B cell (primary cell): ENCODE data around the gene IQCK. TPM values are rescaled to one million over a fixed set of nuclear protein-coding genes. Genes with fewer than 3 reads are reported as not detected.

Experiments used
- ATAC-seq: fragments of 200-7000 bp; cut with Tn5 transposase; one replicate; pipeline ENCODE4 v1.10.0; 2021; ENCODE audit warnings: low read depth, mild to moderate bottlenecking, moderate number of reproducible peaks, moderate library complexity
- CTCF ChIA-PET: fragments of 350-600 bp; sonication (Branson Sonifier 250); formaldehyde crosslinking; loops from one replicate; lab custom pipeline; 2021; ENCODE audit warnings: antibody characterized with exemption, inconsistent platforms; lab: Charles Lee
- POLR2A ChIA-PET: fragments of 350-600 bp; sonication (Branson Sonifier 250); formaldehyde crosslinking; loops from one replicate; lab custom pipeline; 2021; ENCODE audit warnings: antibody characterized with exemption; lab: Charles Lee
- DNase-seq: peaks from one replicate; pipeline ENCODE4 v3.0.0; 2013
- H2AFZ ChIP-seq: 2 replicates; pipeline ENCODE4 v1.6.1; 2012; ENCODE audit warnings: mild to moderate bottlenecking, low read depth, low read length; ENCODE audit not compliant: insufficient read depth, poor library complexity, severe bottlenecking
- H3K27ac ChIP-seq, 2 donors: 1 replicate in 1 of 2; 2 replicates in 1 of 2; pipeline ENCODE4 v1.5.1; 2012 to 2013; ENCODE audit warnings: low read length in 2 of 2, mild to moderate bottlenecking in 2 of 2, moderate library complexity in 1 of 2
- H3K27me3 ChIP-seq, 4 experiments: fragments of 200-600 bp in 1 of 4; sonication (generic) in 1 of 4; replicated peaks in 1 of 4; 1 replicate in 2 of 4; 2 replicates in 2 of 4; pipeline versions ENCODE4 v1.6.1 to v1.7.0; 2013 to 2016; ENCODE audit warnings: low read length in 3 of 4, mild to moderate bottlenecking in 2 of 4, mixed read lengths in 1 of 4, moderate library complexity in 1 of 4; ENCODE audit not compliant: insufficient read depth in 4 of 4, control insufficient read depth in 3 of 4; ENCODE audit errors: control extremely low read depth in 1 of 4
- H3K36me3 ChIP-seq, 2 experiments: replicated peaks in 1 of 2; 1 replicate in 1 of 2; 2 replicates in 1 of 2; pipeline versions ENCODE4 v1.6.1 to v1.7.1; 2013; ENCODE audit warnings: low read length in 1 of 2; ENCODE audit not compliant: insufficient read depth in 2 of 2, control insufficient read depth in 1 of 2; ENCODE audit errors: control extremely low read depth in 1 of 2, extremely low read depth in 1 of 2
- H3K4me1 ChIP-seq, 2 donors: fragments of 200-600 bp in 1 of 2; sonication (generic) in 1 of 2; 1 replicate in 1 of 2; 2 replicates in 1 of 2; pipeline versions ENCODE4 v1.5.1 to v1.6.1; 2013 to 2017; ENCODE audit warnings: low read length in 2 of 2; ENCODE audit not compliant: control insufficient read depth in 2 of 2, insufficient read depth in 2 of 2
- H3K4me2 ChIP-seq: replicated peaks from 2 replicates; pipeline ENCODE3; 2012; ENCODE audit warnings: mild to moderate bottlenecking, low read depth, low read length; ENCODE audit not compliant: poor library complexity, severe bottlenecking
- H3K4me3 ChIP-seq, 5 experiments: fragments of 200-600 bp in 1 of 5; sonication (generic) in 1 of 5; 1 replicate in 3 of 5; 2 replicates in 2 of 5; pipeline versions ENCODE4 v1.5.1 to v1.7.0; 2011 to 2016; ENCODE audit warnings: low read length in 4 of 5, mild to moderate bottlenecking in 4 of 5, low read depth in 2 of 5, control low read depth in 1 of 5, moderate library complexity in 1 of 5; ENCODE audit not compliant: insufficient read depth in 1 of 5; ENCODE audit errors: control extremely low read depth in 1 of 5, extremely low read depth in 1 of 5
- H3K79me2 ChIP-seq: fragments of 200-600 bp; sonication (generic); one replicate; pipeline ENCODE4 v1.6.0; 2016; ENCODE audit warnings: low read length; ENCODE audit not compliant: control insufficient read depth, insufficient read depth
- H3K9ac ChIP-seq: fragments of 200-600 bp; sonication (generic); 2 replicates; pipeline ENCODE4 v1.6.1; 2017; ENCODE audit warnings: mild to moderate bottlenecking, low read length, moderate library complexity
- H3K9me3 ChIP-seq, 3 donors: one replicate each; pipeline versions ENCODE4 v1.6.1 to v1.7.1; 2013; ENCODE audit warnings: low read length in 2 of 3; ENCODE audit not compliant: control insufficient read depth in 2 of 3, insufficient read depth in 1 of 3; ENCODE audit errors: control extremely low read depth in 1 of 3
- H4K20me1 ChIP-seq: 2 replicates; pipeline ENCODE4 v1.6.0; 2012; ENCODE audit warnings: mild to moderate bottlenecking, low read length; ENCODE audit not compliant: insufficient read depth, control insufficient read depth, poor library complexity, severe bottlenecking
- H3K27ac Mint-ChIP-seq: one replicate; pipeline ENCODE4 v1.8.0; 2021; ENCODE audit warnings: mixed read lengths
- H3K27me3 Mint-ChIP-seq: one replicate; pipeline ENCODE4 v1.8.0; 2021; ENCODE audit warnings: mixed read lengths
- H3K4me1 Mint-ChIP-seq: one replicate; pipeline ENCODE4 v1.8.0; 2021; ENCODE audit warnings: mixed read lengths
- H3K4me3 Mint-ChIP-seq: one replicate; pipeline ENCODE4 v1.8.0; 2021; ENCODE audit warnings: mixed read lengths
- H3K9me3 Mint-ChIP-seq: one replicate; pipeline ENCODE4 v1.8.0; 2022; ENCODE audit warnings: mixed read lengths; ENCODE audit not compliant: insufficient read depth
- EZH2 ChIP-seq: IDR thresholded peaks from 2 replicates; pipeline ENCODE4 v1.6.1; 2012; ENCODE audit warnings: borderline replicate concordance, low read depth, mild to moderate bottlenecking, moderate library complexity, low read length; ENCODE audit not compliant: insufficient read depth, poor library complexity, severe bottlenecking
- WGBS: methylation state at CpG from one replicate; pipeline ENCODE4 v1.1.5; 2013; ENCODE audit warnings: missing lambda C conversion rate; ENCODE audit not compliant: insufficient coverage; 5-methylcytosine and 5-hydroxymethylcytosine counted together
- intact Hi-C: fragments of 100-400 bp; cut with micrococcal nuclease; formaldehyde crosslinking; loops from one replicate; pipeline ENCODE4 v1.10.0; 2022
- polyA plus RNA-seq: library from polyadenylated mRNA; depleted of rRNA; stranded (reverse); fragments of >200 nt; gene quantifications from 2 replicates; pipeline ENCODE4 v1.2.3, GENCODE V29; 2012
- total RNA-seq, 2 donors: library from RNA; stranded (reverse); fragments of 120-200 nt in 1 of 2; gene quantifications; 1 replicate in 1 of 2; 2 replicates in 1 of 2; pipeline versions ENCODE4 v1.2.3 to v1.2.4, GENCODE V29; 2013 to 2022
- TF ChIP-seq, protein P1 (sequence below): fragments of 200-600 bp; IDR thresholded peaks from one replicate; pipeline ENCODE4 v1.8.0; 2022; ENCODE audit warnings: antibody characterized with exemption, mild to moderate bottlenecking

Gene IQCK
- total and polyA plus RNA-seq, 2 donors (not counting 1 experiment from before 2014, with no cell fraction given), result 1.00 to 3.0 TPM

GRCh38 chr16:19861133-19861532 is 143.1 kb downstream of the IQCK start:
- intact Hi-C loops, result no loop called here
- no peak for DNase-seq
- Histone ChIP-seq H3K27ac (no peak overlapping the region), H2AFZ (no peak overlapping the region), H4K20me1 (no peaks in the 10 kb centered on the region), H3K9ac (no peak overlapping the region), H3K4me1 (no peaks in the 10 kb centered on the region), H3K4me2 (no peak overlapping the region), H3K36me3 (no peaks in the 10 kb centered on the region), H3K9me3 (no peaks in the 10 kb centered on the region), H3K79me2 (no peaks in the 10 kb centered on the region), H3K4me3 (no peak overlapping the region), H3K27me3 (no peaks in the 10 kb centered on the region)
- ChIA-PET POLR2A (no interaction called here), CTCF (no interaction called here)
- Mint-ChIP-seq H3K27ac (no peak overlapping the region), H3K4me3 (no peak overlapping the region), H3K9me3 (no peaks in the 10 kb centered on the region), H3K4me1 (no peaks in the 10 kb centered on the region), H3K27me3 (peaks cover 9% of the 10 kb centered on the region)
- TF ChIP-seq, protein P1, sequence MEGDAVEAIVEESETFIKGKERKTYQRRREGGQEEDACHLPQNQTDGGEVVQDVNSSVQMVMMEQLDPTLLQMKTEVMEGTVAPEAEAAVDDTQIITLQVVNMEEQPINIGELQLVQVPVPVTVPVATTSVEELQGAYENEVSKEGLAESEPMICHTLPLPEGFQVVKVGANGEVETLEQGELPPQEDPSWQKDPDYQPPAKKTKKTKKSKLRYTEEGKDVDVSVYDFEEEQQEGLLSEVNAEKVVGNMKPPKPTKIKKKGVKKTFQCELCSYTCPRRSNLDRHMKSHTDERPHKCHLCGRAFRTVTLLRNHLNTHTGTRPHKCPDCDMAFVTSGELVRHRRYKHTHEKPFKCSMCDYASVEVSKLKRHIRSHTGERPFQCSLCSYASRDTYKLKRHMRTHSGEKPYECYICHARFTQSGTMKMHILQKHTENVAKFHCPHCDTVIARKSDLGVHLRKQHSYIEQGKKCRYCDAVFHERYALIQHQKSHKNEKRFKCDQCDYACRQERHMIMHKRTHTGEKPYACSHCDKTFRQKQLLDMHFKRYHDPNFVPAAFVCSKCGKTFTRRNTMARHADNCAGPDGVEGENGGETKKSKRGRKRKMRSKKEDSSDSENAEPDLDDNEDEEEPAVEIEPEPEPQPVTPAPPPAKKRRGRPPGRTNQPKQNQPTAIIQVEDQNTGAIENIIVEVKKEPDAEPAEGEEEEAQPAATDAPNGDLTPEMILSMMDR, result no peak
- no peak for TF ChIP-seq EZH2
- WGBS, result 100% methylated on average over 1 of the region's 3 CpGs
- ATAC-seq, result no peak

DNA sequence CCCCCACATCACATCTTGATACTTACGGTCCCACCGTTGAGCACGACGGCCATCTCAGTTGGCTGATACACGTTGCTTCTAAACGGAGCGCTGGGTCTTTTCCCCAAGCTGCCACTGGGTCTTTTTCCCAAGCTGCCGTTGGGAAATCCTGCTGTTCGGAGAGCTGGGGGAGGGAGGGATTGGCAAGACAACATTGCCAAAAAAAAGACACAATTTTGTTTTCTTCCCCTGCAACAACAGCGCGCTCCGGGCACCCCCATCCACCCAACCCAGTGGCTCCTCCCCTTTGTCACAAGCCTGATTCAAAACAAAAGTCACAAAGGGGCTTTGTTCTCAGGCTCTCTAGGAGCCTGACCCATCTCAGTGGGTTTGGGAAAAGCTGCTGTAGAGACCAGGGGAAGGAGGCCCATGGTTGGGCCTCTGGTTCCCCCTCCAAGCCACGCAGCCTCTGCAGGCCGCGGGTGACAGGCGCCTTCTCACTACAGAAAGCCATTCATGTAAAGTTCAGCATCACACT is 143.8 kb downstream of the IQCK start:
- 93% methylated on average over 10 of the region's 16 CpGs for WGBS
- Mint-ChIP-seq H3K27me3 (peaks cover 3% of the 10 kb centered on the region), H3K4me3 (no peak overlapping the region), H3K27ac (no peak overlapping the region), H3K4me1 (no peaks in the 10 kb centered on the region), H3K9me3 (no peaks in the 10 kb centered on the region)
- no peak for TF ChIP-seq EZH2
- TF ChIP-seq, protein P1, result no peak
- Histone ChIP-seq H3K4me2 (no peak overlapping the region), H3K27ac (no peak overlapping the region), H4K20me1 (no peaks in the 10 kb centered on the region), H3K27me3 (no peaks in the 10 kb centered on the region), H3K4me1 (no peaks in the 10 kb centered on the region), H3K9me3 (no peaks in the 10 kb centered on the region), H2AFZ (no peak overlapping the region), H3K4me3 (no peak overlapping the region), H3K79me2 (no peaks in the 10 kb centered on the region), H3K36me3 (no peaks in the 10 kb centered on the region), H3K9ac (no peak overlapping the region)
- no peak for DNase-seq
- ChIA-PET POLR2A (no interaction called here), CTCF (no interaction called here)
- ATAC-seq, result no peak
- intact Hi-C loops, result no loop called here
